Measurements from ENCODE around the gene COTL1.
A peak's percentile ranks its signal among the peaks of the same experiment; 100 is the strongest.
"Not testable (repeated sequence)": the region's sequence is repeated elsewhere in the genome, so short reads cannot be mapped to it uniquely, and the experiment has no call there.

Gene COTL1

DNA sequence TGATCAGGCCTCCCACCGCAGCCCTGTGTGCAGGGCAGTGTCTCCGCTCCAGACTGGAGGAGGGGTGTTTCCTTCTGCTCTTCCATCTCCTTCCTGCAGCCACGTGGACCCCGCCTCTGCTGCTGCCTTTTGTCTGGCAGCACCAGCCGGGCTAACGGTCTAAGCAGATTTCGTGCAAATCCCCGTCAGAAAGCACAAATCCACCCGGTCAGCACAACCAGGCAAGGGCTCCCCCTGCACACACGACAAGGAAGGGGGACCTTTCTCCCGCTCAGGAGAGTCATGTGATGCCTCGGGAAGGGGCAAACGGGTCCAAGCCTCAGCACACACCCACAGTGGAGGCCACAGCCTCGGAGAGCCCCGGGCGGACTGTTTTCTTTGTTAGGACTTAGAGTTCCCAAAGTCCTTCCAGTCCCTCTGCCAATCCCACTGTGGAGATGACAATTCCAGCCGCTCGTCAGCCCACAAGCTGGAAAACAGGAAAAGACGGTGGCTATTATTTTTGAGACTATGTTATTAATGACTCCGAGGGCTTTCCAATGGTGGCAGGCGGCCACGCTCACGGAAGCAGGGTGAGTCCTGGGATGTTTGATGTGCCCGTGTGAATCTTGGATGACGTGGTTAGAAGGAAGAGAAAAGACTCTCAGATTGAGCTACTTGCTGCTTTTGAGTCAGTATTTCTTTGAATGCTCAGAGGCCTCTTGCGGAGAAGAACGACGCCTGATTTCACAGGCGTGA, 90.9 kb downstream of the COTL1 start:
- DNase-seq = no peak

- DNase-seq = not testable (repeated sequence)
These were observed 92.8 kb downstream of the COTL1 start for GRCh38 chr16:84524941-84525581.

GRCh38 chr16:84524346-84524920, 93.4 kb downstream of the COTL1 start:
- no peak for DNase-seq

DNA sequence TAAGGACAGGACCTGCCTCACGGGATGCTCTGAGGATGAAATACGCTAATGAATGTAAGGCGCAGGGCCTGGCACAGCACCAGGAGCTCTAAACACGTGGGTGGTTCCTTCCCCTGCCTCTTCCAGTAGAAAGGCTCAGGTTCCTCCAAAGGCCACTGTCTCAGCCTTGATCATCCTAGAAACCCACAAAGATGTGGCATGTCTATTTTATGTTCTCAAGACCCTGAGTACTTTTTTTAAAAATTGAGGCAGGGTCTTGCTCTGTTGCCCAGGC, 96.4 kb downstream of the COTL1 start:
- no peak for DNase-seq

GRCh38 chr16:84520725-84521496, 97.0 kb downstream of the COTL1 start:
- no peak for DNase-seq

GRCh38 chr16:84519855-84520254, 98.0 kb downstream of the COTL1 start:
- DNase-seq = peak; percentile 35

DNA sequence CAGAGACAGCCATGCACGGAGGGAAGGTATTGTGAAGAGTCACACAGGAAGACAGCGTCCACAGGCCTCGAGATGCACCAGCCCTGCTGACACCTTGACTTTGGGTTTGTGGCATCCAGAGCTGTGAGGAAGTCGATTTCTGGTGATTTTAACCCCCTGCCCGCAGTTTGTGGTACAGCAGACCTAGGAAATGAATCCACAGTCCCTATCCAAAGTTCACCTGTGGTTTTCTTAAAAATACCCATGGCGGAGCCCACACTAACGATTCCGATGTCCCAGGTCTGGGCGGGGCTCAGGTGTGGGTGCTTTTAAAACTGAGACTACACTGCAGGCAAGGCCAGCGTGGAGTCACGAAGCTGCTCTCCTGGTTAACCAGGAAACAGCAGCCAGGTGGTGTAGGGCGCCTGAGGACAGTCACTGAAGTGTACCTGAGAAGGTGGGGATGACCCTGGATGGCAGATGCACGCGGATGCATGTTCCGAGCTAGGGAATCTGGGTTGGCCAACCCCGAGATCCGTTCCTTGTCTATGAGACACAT, 99.0 kb downstream of the COTL1 start:
- DNase-seq = peak; percentile 81

DNA sequence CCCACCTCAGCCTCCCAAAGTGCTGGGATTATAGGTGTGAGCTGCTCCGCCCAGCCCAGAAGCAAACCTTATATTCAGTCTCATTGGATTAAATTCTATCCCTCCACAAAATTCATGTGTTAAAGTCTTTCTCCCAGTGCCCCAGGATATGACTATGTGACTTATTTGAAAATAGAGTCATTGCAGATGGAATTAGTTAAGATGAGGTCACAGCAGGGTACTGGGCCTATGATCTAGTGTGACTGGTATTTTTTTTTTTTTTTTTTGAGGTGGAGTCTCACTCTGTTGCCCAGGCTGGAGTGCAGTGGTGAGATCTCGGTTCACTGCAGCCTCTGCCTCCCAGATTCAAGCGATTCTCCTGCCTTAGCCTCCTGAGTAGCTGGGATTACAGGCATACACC, 99.7 kb downstream of the COTL1 start:
- not testable (repeated sequence) for DNase-seq

DNA sequence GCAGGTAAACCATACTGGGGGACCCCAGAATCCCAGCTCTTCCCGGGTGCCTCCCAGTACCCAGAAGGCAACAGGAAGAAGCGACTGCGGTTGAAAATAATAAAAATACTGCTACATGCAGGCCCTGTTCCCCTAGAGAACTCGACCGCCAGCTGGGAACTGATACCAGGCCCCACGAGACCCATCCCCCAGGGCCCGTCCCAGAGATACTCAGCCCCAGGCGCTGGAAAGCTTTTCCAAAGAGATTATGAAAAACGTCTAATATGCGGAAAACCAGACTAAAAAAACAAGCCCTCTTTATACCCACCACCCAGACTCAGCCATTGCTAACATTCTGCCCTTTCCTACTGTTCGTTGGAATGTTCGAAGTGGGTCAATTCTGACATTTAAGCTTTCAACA, 100.5 kb downstream of the COTL1 start:
- DNase-seq = no peak
